Esophagus squamous epithelium (tissue), 5 donors: ENCODE measurements around the gene GYG2. TPM values are rescaled to one million over a fixed set of nuclear protein-coding genes. Genes with fewer than 3 reads are reported as not detected.

Source experiments
- DNase-seq: peaks from one replicate; lab custom pipeline; 2025; lab: John Stamatoyannopoulos, UW
- H3K27ac ChIP-seq, 4 donors: fragments of 200-600 bp; sonication (generic); one replicate each; pipeline ENCODE4 v1.5.1; 2016 to 2019; ENCODE audit warnings: mild to moderate bottlenecking in 1 of 4
- H3K27me3 ChIP-seq, 4 donors: fragments of 200-600 bp; sonication (generic); 1 replicate in 3 of 4; 2 replicates in 1 of 4; pipeline versions ENCODE4 v1.5.1 to v1.6.0; 2017 to 2021; ENCODE audit warnings: antibody characterized with exemption in 1 of 4
- H3K36me3 ChIP-seq, 3 donors: fragments of 200-600 bp; sonication (generic); one replicate each; pipeline ENCODE4 v1.5.1; 2016 to 2019
- H3K4me1 ChIP-seq, 3 donors: fragments of 200-600 bp; sonication (generic); one replicate each; pipeline ENCODE4 v1.5.1; 2017 to 2019
- H3K4me3 ChIP-seq, 4 donors: fragments of 200-600 bp; sonication (generic); 1 replicate in 3 of 4; 2 replicates in 1 of 4; pipeline ENCODE4 v1.5.1; 2016 to 2019; ENCODE audit warnings: mild to moderate bottlenecking in 2 of 4, moderate library complexity in 1 of 4
- H3K9me3 ChIP-seq, 3 donors: fragments of 200-600 bp; sonication (generic); one replicate each; pipeline ENCODE4 v1.5.1; 2016 to 2019
- POLR2A ChIP-seq, 4 donors: fragments of 450-650 bp; IDR thresholded peaks; one replicate each; pipeline ENCODE4 v1.6.1; 2017; ENCODE audit warnings: antibody characterized with exemption in 4 of 4, mild to moderate bottlenecking in 4 of 4, moderate library complexity in 3 of 4
- WGBS, 2 donors: methylation state at CpG; one replicate each; pipeline ENCODE4 v1.1.5; 2018; 5-methylcytosine and 5-hydroxymethylcytosine counted together
- intact Hi-C: fragments of 100-400 bp; cut with DNase I; formaldehyde crosslinking; loops from one replicate; pipeline ENCODE4 v1.15.0; 2022
- total RNA-seq, 4 donors: library from RNA; depleted of rRNA; stranded (reverse); fragments of >200 nt; gene quantifications; one replicate each; pipeline ENCODE4 v1.1.0, GENCODE V29; 2016
- TF ChIP-seq, protein P1 (sequence below), 6 experiments: fragments of 450-650 bp in 4 of 6; fragments of 200-600 bp in 2 of 6; sonication (generic) in 2 of 6; IDR thresholded peaks; one replicate each; pipeline ENCODE4 v1.5.1; 2016 to 2019; ENCODE audit warnings: antibody characterized with exemption in 6 of 6, mild to moderate bottlenecking in 4 of 6, moderate library complexity in 4 of 6
- donor health status: DM: yes; HTN: yes; CAD: no.

Gene GYG2
- total RNA-seq, 4 donors from 2014 or later, result 0.42 to 1.7 (median 0.95) TPM; not detected in 1

DNA sequence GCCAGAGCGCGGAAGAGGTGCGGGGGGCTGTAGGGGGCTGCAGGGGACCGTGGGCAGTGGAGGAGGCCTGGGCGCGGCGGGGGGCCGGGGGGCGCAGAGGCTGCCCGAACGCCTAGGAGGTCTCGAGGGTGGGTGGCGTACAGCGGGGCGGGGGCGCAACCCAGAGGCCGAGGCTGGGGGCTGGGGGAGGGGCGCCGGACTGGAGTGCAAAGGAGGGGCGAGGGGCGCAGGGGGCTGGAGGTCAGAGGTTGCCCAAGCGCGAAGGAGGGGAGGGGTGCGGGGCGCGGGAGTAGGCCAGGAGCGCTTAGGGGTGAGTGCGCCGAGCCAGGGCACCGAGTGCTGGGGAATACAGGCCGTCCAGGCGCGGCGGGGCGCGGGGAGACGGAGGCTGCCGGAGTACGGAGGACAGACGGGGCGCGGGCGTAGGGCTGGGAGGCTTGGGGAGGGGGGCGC, 255 bp downstream of the GYG2 start:
- no peak overlapping the region for H3K27ac ChIP-seq
- no peaks in the 10 kb centered on the region for H3K9me3 ChIP-seq
- DNase-seq, result no peak
- peaks cover 0 to 16% (median 6%) of the 10 kb centered on the region in 3 donors for H3K4me1 ChIP-seq
- H3K27me3 ChIP-seq, result peaks cover 0 to 14% (median 3%) of the 10 kb centered on the region in 4 donors
- 15% methylated on average over 9 of the region's 44 CpGs; no CpG with 5 or more reads in 1 of the 2 donors for WGBS, 2 donors
- intact Hi-C loops, result no loop called here
- no peaks in the 10 kb centered on the region for H3K36me3 ChIP-seq
- H3K4me3 ChIP-seq, result peak overlapping the region; percentile 22 to 63 (median 38)
- no peak for TF ChIP-seq POLR2A (IDR thresholded peaks at IDR 0.05)
- TF ChIP-seq, protein P1, sequence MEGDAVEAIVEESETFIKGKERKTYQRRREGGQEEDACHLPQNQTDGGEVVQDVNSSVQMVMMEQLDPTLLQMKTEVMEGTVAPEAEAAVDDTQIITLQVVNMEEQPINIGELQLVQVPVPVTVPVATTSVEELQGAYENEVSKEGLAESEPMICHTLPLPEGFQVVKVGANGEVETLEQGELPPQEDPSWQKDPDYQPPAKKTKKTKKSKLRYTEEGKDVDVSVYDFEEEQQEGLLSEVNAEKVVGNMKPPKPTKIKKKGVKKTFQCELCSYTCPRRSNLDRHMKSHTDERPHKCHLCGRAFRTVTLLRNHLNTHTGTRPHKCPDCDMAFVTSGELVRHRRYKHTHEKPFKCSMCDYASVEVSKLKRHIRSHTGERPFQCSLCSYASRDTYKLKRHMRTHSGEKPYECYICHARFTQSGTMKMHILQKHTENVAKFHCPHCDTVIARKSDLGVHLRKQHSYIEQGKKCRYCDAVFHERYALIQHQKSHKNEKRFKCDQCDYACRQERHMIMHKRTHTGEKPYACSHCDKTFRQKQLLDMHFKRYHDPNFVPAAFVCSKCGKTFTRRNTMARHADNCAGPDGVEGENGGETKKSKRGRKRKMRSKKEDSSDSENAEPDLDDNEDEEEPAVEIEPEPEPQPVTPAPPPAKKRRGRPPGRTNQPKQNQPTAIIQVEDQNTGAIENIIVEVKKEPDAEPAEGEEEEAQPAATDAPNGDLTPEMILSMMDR (IDR thresholded peaks at IDR 0.05), result no peak

DNA sequence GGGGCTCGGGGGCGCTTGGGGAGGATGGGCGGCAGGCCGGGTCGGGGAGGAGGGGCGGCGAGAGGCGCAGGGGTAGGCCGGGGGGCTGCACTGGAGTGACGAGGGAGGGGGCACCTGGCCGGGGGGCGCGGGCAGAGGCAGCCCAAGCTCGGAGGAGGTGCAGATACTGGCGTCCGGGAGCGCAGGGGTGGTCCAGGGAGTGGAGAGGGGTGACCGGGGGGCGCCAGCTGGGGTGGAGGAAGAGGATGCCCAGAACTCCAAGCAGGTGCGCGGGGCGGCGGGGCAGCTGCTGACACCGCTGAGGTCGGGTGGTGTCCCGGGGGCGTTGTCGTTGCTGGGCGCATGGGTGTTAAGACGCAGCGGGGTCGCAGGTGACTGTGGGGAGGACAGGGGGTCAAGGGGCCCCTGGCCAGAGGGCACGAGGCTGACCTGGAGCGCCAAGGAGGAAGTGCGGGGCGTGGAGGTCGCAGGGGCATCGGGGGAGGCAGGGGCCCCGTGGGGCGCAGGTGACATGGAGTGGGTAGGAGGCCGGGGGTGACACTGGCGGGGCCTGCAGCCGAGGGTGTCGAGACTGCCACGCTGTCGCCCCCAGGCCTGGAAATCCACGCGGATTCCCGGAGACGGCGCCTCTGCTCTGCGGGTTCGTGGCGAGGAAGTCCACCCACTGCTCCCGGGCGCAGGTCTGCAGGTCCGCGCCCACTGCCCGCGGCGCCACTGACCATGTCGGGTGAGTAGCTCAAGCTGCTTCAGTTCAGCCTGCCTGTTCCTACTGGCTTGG, 928 bp downstream of the GYG2 start:
- Histone ChIP-seq H3K9me3 (no peaks in the 10 kb centered on the region), H3K27me3 (peaks cover 0 to 14% (median 3%) of the 10 kb centered on the region in 4 donors), H3K27ac (no peak overlapping the region), H3K36me3 (no peaks in the 10 kb centered on the region), H3K4me3 (peak overlapping the region; percentile 22 to 63 (median 38)), H3K4me1 (peaks cover 0 to 16% (median 6%) of the 10 kb centered on the region in 3 donors)
- intact Hi-C loops, result no loop called here
- TF ChIP-seq, protein P1 (IDR thresholded peaks at IDR 0.05), result no peak
- no peak for TF ChIP-seq POLR2A (IDR thresholded peaks at IDR 0.05)
- whole genome bisulfite sequencing, 2 donors, result 49% methylated on average over 11 of the region's 62 CpGs; no CpG with 5 or more reads in 1 of the 2 donors
- no peak for DNase-seq

DNA sequence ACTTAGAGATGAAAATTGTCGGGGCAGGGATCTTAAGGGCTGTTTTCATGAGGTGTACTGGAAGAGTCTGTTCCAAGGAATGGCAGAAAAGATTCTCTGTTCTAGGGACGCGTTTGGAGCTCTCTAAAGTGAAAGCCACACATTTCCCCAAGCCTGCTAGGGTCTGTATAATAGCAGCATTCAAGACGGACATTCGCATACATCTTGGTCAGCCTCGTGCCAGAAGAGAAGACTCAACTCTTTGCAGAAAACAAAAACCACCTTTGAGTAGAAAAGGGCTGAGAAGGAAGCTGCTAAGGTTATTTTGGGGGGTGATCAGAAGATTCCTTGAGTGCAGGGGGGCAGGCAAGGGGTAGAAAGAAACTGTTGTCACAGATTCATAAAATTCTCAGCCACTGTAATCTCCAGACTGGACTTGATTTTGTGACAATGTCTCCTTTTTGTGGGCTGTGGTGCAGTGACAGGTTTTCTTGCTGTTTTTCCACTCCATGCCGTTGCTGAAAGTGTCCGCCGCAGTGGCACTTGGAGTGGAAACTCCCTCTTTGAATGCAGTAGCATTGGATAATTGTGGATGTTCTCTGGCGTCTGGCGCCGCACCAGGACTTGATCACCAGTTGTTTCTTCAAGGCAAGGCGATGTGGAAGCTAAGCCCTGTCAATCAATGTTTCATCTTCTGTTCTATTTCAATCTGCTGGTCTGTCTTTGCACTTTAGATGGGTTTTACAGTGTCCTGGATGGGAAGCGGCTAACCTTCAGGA, 2.9 kb downstream of the GYG2 start:
- Histone ChIP-seq H3K27me3 (peaks cover 0 to 14% (median 3%) of the 10 kb centered on the region in 4 donors), H3K27ac (no peak overlapping the region), H3K4me1 (peaks cover 0 to 16% (median 6%) of the 10 kb centered on the region in 3 donors), H3K36me3 (no peaks in the 10 kb centered on the region), H3K4me3 (no peak overlapping the region), H3K9me3 (no peaks in the 10 kb centered on the region)
- 88 to 97% methylated on average over 9 to 13 of the region's 14 CpGs for WGBS, 2 donors
- DNase-seq, result no peak
- intact Hi-C loops, result no loop called here
- TF ChIP-seq, protein P1 (IDR thresholded peaks at IDR 0.05), result no peak
- TF ChIP-seq POLR2A (IDR thresholded peaks at IDR 0.05), result no peak

DNA sequence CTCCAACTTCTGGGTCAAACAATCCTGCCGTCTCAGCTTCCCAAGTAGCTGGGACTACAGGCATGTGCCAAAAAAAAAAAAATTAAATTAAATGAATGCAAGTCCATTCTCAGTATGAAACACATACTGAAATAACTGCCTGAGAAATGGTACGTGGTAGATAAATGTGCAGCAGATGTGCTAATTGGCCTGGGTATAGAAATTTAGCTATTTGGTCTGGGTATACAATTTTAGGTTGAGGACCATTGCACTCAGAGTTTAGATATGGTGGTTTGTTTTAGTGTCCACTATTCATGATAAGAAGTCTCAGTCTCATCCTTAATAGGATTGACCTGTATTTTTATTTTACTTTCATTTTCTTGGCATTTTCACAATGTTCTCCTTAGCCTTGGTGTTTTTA, 9.2 kb downstream of the GYG2 start:
- no peaks in the 10 kb centered on the region for H3K4me1 ChIP-seq
- H3K4me3 ChIP-seq, result no peak overlapping the region
- no peak for DNase-seq
- no peaks in the 10 kb centered on the region for H3K36me3 ChIP-seq
- no peak for TF ChIP-seq POLR2A (IDR thresholded peaks at IDR 0.05)
- TF ChIP-seq, protein P1 (IDR thresholded peaks at IDR 0.05), result no peak
- 69 to 88% methylated on average over 1 to 2 of the region's 2 CpGs for WGBS, 2 donors
- intact Hi-C loops, result no loop called here
- no peak overlapping the region for H3K27ac ChIP-seq
- H3K9me3 ChIP-seq, result no peaks in the 10 kb centered on the region
- H3K27me3 ChIP-seq, result no peaks in the 10 kb centered on the region

DNA sequence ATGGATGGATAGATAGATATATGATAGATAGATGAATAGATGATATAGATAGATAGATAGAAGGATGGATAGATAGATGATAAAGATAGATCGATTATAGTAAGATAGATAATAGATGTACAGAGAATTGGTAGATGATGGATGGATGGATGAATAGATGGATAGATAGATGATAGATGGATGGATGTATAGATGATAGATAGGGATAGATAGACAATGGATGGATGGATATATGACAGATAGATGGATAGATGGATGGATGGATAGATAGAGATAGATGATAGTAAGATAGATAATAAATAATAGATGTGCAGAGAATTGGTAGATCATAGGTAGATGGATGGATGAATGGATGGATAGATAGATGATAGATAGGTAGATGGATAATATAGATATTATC, 12.2 kb downstream of the GYG2 start:
- no peak for TF ChIP-seq POLR2A (IDR thresholded peaks at IDR 0.05)
- TF ChIP-seq, protein P1 (IDR thresholded peaks at IDR 0.05), result no peak
- Histone ChIP-seq H3K4me3 (no peak overlapping the region), H3K27ac (no peak overlapping the region), H3K4me1 (no peaks in the 10 kb centered on the region), H3K27me3 (no peaks in the 10 kb centered on the region), H3K9me3 (no peaks in the 10 kb centered on the region), H3K36me3 (no peaks in the 10 kb centered on the region)
- WGBS, 2 donors, result 86 to 91% methylated on average over 1 of the region's 1 CpG
- intact Hi-C loops, result no loop called here
- no peak for DNase-seq
